ENCODE measurements around the gene SND1. TPM values are rescaled to one million over a fixed set of nuclear protein-coding genes. Genes with fewer than 3 reads are reported as not detected.

Gene SND1
- total and polyA plus RNA-seq, 5 experiments from 2014 or later = 80.1 to 105 (median 86.0) TPM

DNA sequence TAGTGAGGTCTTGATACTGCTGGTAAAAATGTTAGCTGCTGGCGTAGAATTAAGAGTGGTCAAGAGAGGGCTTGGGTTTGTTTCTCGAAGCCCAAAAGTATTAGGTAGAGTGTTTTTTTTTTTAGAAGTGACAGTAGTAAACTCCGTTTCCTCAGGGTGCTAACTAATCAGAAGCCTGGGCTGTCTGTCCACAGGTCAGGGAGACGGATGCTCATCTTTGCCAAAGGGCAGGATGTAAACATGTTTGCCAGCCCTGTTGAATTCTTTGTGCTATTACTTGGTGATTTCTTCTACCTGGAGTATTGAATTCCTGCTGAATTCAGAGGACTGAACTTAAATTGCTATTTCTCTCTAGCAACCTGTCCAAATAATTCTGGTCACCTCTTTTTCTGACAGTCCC is 117.1 kb downstream of the SND1 start:
- ATAC-seq (no peak), DNase-seq (no peak)
- POLR2A ChIA-PET = interaction anchor here (0.7 kb wide), 1 partner anchor 16 kb away, joined by 3 read pairs; no protein-coding TSS in a partner anchor
- Mint-ChIP-seq H3K27me3 (no peaks in the 10 kb centered on the region), H3K36me3 (peaks cover 6 to 32% (median 17%) of the 10 kb centered on the region in 3 donors), H3K4me1 (peaks cover 13 to 49% (median 43%) of the 10 kb centered on the region in 4 donors), H3K9me3 (peaks cover 0 to 2% (median 0%) of the 10 kb centered on the region in 9 donors), H3K27ac (peak overlapping the region in 3 of 10 donors; percentile 1 to 77 (median 57)), H3K4me3 (no peak overlapping the region)

DNA sequence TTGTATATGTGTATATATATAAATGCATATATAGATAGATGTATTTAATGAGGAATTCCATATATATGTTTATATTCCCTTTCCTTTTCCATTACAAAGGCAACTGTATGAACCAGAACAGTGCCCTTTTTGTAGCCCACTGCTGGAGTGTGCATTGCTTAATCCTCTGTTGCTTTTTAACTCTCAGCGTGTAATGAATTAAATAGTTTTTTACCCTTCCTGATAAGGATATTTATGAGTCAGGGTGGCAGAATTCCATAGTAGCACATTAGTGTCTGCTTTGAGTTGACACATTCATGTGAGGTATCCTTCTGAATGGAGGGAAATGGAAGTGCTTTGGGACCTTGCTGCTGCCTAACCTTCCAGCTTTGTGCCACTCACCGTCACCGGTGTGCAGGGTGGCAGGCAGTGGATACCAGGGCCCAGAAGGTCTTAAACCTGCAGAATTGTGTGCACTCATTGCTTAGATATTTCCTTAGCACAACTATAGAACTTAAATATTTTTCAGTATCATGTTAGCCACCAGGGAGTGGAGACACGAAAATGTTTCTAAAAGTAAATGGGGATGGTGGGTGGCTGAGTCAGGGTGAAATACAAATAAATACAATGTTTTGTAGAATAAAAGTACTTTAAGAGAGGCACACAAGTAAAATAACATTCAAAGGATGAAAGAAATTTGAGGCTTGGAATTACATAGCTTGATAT is 117.9 kb downstream of the SND1 start:
- Mint-ChIP-seq H3K4me1 (peaks cover 10 to 43% (median 39%) of the 10 kb centered on the region in 4 donors), H3K27ac (no peak overlapping the region), H3K4me3 (no peak overlapping the region), H3K36me3 (peaks cover 2 to 28% (median 16%) of the 10 kb centered on the region in 3 donors), H3K27me3 (no peaks in the 10 kb centered on the region), H3K9me3 (peaks cover 0 to 2% (median 0%) of the 10 kb centered on the region in 9 donors)
- ATAC-seq (no peak), DNase-seq (no peak)
- POLR2A ChIA-PET = no interaction called here

DNA sequence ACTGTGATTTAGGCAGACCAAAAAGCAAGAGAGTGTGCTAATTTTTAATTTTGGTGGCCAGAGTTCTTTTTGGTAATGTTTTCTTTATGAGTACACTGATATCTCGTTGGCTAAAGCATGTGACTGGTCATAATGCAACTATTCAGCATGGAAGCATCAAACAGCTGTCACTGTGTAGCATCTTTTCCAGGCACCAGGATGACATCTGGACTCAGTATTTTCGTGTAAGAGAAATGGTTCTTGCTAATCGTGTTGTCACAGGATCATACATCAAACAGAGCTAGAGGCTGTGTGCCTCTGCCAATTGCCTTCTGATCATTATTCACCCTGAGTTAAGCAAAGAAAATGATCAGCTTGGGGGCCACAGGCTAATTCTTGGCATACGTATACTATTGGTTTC is 118.9 kb downstream of the SND1 start:
- H3K4me3 Mint-ChIP-seq = no peak overlapping the region
- H3K27ac Mint-ChIP-seq = no peak overlapping the region
- DNase-seq (no peak), ATAC-seq (no peak)
- POLR2A ChIA-PET = no interaction called here
- H3K36me3 Mint-ChIP-seq = peaks cover 0 to 21% (median 18%) of the 10 kb centered on the region in 3 donors
- H3K4me1 Mint-ChIP-seq = peaks cover 10 to 33% (median 31%) of the 10 kb centered on the region in 4 donors
- peaks cover 0 to 2% (median 0%) of the 10 kb centered on the region in 9 donors for H3K9me3 Mint-ChIP-seq
- no peaks in the 10 kb centered on the region for H3K27me3 Mint-ChIP-seq

DNA sequence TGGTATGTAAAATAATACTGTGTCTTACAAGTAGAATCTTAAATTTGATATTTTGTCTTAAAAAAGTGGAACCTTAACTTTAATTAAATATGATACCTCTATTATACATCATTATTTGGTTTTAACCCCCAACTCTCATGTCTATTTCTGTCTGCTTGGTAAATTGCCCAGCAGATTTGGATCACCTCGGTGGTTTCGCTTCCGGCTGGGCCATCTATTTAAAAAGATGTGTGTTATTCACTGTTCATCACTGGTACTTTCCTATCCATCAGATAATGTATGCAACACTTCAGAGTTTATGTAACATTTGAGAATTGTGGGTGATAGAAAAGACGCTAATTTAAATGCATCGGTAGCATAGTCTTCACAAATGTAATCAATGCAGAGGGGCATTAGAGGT is 119.7 kb downstream of the SND1 start:
- Mint-ChIP-seq H3K9me3 (peaks cover 0 to 2% (median 0%) of the 10 kb centered on the region in 9 donors), H3K4me1 (peaks cover 9 to 27% (median 25%) of the 10 kb centered on the region in 4 donors), H3K27me3 (no peaks in the 10 kb centered on the region), H3K4me3 (no peak overlapping the region), H3K36me3 (peaks cover 0 to 19% (median 18%) of the 10 kb centered on the region in 3 donors), H3K27ac (no peak overlapping the region)
- ATAC-seq = no peak
- no peak for DNase-seq
- POLR2A ChIA-PET = no interaction called here

DNA sequence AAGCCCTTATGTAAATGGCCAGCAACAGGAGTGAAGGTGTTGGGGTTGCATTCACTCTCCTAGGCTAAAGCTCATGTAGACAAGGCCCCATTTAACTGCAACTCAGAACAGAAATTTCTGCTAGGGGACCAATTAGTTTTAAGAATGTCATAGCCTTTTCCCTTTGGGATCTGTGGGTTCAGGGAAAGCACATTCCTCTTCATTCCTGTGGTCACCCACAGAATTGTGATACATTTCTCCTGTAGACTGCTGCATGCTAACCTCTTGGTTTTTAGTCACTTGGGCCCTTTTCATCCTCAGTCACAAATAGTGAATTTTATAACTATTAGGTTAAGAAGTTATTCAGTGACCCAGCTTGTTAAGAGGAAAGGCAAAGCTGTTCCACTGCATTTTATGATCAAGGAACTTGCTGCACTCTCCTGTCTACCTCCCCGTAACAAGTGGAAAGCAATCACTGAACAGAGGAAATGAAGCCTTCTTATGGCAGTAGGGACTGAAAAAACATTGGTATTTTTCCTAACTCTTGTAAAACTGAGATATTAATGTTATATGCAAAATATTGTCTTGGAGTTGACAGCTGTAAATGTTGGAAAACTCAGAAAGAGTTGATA is 124.9 kb downstream of the SND1 start:
- no peak overlapping the region for H3K4me3 Mint-ChIP-seq
- no peaks in the 10 kb centered on the region for H3K27me3 Mint-ChIP-seq
- H3K27ac Mint-ChIP-seq = no peak overlapping the region
- H3K4me1 Mint-ChIP-seq = peaks cover 14 to 28% (median 19%) of the 10 kb centered on the region in 4 donors
- H3K36me3 Mint-ChIP-seq = peaks cover 0 to 17% (median 12%) of the 10 kb centered on the region in 3 donors
- no peaks in the 10 kb centered on the region for H3K9me3 Mint-ChIP-seq
- ATAC-seq (no peak), DNase-seq (no peak)
- POLR2A ChIA-PET = no interaction called here

DNA sequence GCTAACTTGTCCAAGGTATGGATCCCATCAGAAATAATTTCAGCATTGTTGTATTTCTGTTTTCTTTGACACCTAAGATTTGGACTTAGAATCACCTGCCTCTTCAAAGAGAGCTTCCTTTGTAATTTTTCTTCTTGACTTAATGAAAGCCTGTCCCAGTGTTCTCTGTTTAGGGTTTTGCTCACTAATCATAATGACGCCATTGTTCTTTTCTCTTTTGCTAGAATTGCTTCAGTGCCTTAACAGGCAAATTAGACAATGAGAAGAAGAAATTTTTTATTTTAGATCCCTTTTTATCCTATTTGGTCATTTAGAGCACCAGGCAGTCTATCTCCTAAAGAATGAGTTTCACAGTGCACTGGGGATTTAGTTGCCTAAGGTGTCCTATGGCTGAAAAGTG is 128.5 kb downstream of the SND1 start:
- Mint-ChIP-seq H3K4me3 (no peak overlapping the region), H3K4me1 (peaks cover 22 to 40% (median 36%) of the 10 kb centered on the region in 4 donors), H3K9me3 (no peaks in the 10 kb centered on the region), H3K36me3 (peaks cover 5 to 20% (median 18%) of the 10 kb centered on the region in 3 donors), H3K27me3 (no peaks in the 10 kb centered on the region), H3K27ac (peak overlapping the region in 1 of 10 donors; percentile 13)
- POLR2A ChIA-PET = no interaction called here
- no peak for ATAC-seq
- DNase-seq = no peak

DNA sequence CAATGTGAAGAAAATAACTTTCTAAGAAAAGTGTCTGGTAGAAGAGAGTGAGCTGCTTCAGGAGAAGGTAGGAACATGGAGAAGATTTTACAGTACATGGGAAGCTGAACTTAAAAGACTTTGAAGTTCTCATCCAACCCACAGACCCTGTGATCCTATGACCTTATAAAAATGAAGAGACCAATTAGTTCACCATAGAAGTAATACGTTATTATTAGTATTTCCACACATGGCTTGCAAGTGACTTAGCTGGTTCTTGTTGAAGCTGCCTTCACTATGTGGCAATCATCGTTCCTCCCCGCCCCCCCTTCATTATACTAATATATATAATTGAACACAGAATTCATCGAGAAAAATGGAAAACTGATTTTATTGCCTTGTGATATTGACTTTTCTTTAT is 129.1 kb downstream of the SND1 start:
- H3K4me1 Mint-ChIP-seq = peaks cover 22 to 42% (median 36%) of the 10 kb centered on the region in 4 donors
- H3K27me3 Mint-ChIP-seq = no peaks in the 10 kb centered on the region
- no peak overlapping the region for H3K27ac Mint-ChIP-seq
- peaks cover 7 to 18% (median 18%) of the 10 kb centered on the region in 3 donors for H3K36me3 Mint-ChIP-seq
- H3K9me3 Mint-ChIP-seq = no peaks in the 10 kb centered on the region
- DNase-seq (no peak), ATAC-seq (no peak)
- no peak overlapping the region for H3K4me3 Mint-ChIP-seq
- POLR2A ChIA-PET = no interaction called here

DNA sequence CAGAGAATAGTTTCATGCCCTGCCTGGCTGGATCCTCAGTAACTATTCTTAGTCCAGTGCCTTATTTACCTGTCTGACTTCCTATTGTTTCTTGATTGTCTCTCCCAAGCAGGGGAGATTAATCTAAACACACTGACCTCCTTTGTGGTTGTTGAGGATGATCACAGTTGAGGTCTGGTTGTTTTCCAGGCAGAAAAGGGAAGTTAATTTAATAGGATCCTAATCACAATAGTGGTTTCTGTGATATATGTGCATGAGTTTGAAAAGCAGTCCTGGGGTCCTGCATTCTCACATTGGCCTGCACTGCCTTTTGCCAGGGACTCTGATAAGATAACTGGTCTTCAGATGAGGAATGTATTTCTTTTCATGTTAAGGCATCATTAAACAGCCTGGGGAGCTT is 130.1 kb downstream of the SND1 start:
- DNase-seq (no peak), ATAC-seq (no peak)
- no peaks in the 10 kb centered on the region for H3K27me3 Mint-ChIP-seq
- H3K36me3 Mint-ChIP-seq = peaks cover 7 to 20% (median 19%) of the 10 kb centered on the region in 3 donors
- peak overlapping the region in 1 of 10 donors; percentile 1 for H3K27ac Mint-ChIP-seq
- H3K4me3 Mint-ChIP-seq = no peak overlapping the region
- H3K9me3 Mint-ChIP-seq = no peaks in the 10 kb centered on the region
- H3K4me1 Mint-ChIP-seq = peaks cover 23 to 49% (median 42%) of the 10 kb centered on the region in 4 donors
- POLR2A ChIA-PET = no interaction called here

DNA sequence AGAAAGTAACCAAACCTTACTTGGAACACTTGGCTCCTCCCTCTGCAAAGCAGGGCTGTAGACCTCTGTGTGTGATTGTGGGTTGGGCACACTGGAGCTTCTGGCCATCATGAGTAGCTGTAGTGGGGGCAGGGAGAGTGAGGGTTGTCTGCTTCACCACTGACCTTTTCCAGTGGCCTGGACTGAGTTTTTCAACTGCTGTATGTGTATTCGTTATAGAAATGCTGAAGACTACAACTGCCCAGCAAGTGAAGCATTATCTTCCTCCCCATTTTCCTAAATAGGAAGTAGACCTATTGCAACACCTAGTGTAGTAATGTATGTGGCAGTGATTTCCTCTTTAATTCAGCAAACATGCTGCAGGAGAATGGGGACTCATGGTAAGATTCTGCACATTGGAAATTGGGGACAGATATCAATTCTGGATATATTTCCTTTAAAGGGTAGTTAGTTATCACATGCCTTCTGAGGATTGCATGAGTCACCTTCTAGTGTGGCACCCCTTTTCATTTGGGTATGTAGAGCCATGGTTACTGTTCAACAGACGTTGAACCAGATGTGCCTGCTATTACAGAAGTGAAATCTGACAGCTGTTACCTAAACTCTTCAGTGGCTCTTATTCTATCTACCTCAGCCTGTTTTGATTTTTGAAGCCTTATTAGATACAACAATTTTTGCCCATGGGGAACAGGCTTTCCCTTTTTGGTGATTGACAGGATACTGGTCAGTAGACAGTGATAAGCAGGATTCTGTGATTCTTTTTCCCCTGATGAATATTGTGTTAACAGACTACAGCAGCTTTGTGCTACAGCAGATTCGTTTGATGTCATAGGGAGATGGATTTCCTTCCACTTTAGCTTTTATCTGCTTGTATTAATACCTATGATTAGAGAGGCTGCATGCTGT is 130.9 kb downstream of the SND1 start:
- DNase-seq (no peak), ATAC-seq (no peak)
- Mint-ChIP-seq H3K36me3 (peaks cover 7 to 19% (median 18%) of the 10 kb centered on the region in 3 donors), H3K4me3 (no peak overlapping the region), H3K4me1 (peaks cover 20 to 53% (median 47%) of the 10 kb centered on the region in 4 donors), H3K9me3 (no peaks in the 10 kb centered on the region), H3K27me3 (no peaks in the 10 kb centered on the region), H3K27ac (peak overlapping the region in 1 of 10 donors; percentile 69)
- POLR2A ChIA-PET = no interaction called here

DNA sequence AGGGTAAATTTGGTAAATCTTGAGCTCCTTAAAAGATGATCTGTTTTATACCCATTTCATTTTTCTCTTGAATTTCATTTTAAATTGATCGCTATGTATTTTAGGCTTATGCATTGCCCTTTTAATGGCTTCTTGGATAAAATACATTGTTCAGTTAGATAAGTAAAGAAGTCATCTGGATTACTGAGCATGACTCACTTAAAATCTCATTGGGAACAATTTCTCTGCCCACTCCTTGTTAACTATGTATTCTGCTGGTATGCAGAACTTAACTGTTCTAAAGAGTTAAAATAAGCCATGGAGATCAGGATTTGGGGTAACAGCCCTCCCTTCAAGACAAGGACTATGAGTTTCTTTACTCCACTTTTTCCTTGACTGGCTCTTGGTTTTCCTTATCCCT is 134.2 kb downstream of the SND1 start:
- Mint-ChIP-seq H3K27me3 (no peaks in the 10 kb centered on the region), H3K4me1 (peaks cover 17 to 65% (median 51%) of the 10 kb centered on the region in 4 donors), H3K4me3 (no peak overlapping the region), H3K9me3 (no peaks in the 10 kb centered on the region), H3K36me3 (peaks cover 7 to 24% (median 15%) of the 10 kb centered on the region in 3 donors), H3K27ac (no peak overlapping the region)
- ATAC-seq = no peak
- POLR2A ChIA-PET = no interaction called here
- DNase-seq = no peak

DNA sequence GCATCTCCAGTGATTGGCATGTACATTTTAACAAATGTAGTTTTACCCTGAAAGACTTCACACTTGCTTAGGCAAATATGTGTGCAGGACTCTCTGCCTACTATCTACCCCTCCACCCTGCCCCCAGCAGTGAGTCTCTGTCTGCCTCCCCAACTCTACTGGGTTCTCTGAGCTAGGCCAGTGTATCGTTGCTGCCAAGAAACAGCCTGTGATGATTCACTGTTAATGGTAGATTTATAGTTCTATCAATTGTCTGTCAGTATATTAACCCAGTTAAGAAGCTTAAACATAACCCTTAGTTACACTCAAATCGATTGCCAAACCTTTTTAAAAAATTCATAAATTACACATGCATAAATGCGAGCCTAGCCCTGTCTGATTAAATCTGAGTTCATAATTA is 137.0 kb downstream of the SND1 start:
- POLR2A ChIA-PET = no interaction called here
- ATAC-seq (no peak), DNase-seq (no peak)
- no peaks in the 10 kb centered on the region for H3K27me3 Mint-ChIP-seq
- H3K36me3 Mint-ChIP-seq = peaks cover 7 to 22% (median 14%) of the 10 kb centered on the region in 3 donors
- H3K4me1 Mint-ChIP-seq = peaks cover 25 to 70% (median 61%) of the 10 kb centered on the region in 4 donors
- H3K9me3 Mint-ChIP-seq = no peaks in the 10 kb centered on the region
- H3K27ac Mint-ChIP-seq = no peak overlapping the region
- no peak overlapping the region for H3K4me3 Mint-ChIP-seq

DNA sequence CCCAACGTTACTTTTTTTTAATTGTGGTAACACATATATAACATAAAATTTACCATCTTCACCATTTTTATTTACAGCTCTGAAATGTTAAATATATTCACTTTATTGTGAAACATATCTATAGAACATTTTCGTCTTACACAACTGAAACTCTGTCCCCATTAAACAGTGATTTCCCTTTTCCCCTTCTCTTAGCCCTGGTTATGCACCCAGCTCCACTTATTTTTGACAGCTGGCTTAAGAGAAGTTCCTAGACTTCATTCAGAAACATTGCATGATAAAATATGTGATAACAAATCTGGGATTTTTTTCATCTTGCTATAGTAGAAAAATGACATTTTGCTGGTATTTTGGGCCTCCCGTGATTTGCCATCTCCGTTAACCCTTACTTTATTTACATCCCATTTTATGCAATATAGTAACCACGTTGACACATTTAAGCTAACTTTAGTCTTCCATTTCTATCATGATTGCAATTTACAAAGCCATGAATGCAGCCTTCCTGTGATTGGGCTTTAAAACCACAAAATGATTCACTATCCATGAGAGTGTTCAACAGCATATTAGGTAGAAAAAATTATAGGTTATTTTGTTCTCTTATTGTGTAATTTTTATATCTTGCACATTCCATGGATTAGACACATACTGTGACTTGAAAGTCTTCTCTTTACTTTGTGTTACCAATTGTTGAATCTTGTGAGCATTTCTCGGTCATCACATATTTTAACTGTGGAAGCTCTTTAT is 139.6 kb downstream of the SND1 start:
- peaks cover 0 to 15% (median 4%) of the 10 kb centered on the region in 3 donors for H3K36me3 Mint-ChIP-seq
- ATAC-seq (no peak), DNase-seq (no peak)
- peaks cover 26 to 79% (median 59%) of the 10 kb centered on the region in 4 donors for H3K4me1 Mint-ChIP-seq
- no peak overlapping the region for H3K4me3 Mint-ChIP-seq
- H3K9me3 Mint-ChIP-seq = no peaks in the 10 kb centered on the region
- no peaks in the 10 kb centered on the region for H3K27me3 Mint-ChIP-seq
- H3K27ac Mint-ChIP-seq = peak overlapping the region in 1 of 10 donors; percentile 4
- POLR2A ChIA-PET = interaction anchor here (0.6 kb wide), 1 partner anchor 26 kb away, joined by 3 read pairs; no protein-coding TSS in a partner anchor

Data from naive thymus-derived CD8-positive, alpha-beta T cell (primary cell).